ENCODE results near the gene CDK1.

DNA sequence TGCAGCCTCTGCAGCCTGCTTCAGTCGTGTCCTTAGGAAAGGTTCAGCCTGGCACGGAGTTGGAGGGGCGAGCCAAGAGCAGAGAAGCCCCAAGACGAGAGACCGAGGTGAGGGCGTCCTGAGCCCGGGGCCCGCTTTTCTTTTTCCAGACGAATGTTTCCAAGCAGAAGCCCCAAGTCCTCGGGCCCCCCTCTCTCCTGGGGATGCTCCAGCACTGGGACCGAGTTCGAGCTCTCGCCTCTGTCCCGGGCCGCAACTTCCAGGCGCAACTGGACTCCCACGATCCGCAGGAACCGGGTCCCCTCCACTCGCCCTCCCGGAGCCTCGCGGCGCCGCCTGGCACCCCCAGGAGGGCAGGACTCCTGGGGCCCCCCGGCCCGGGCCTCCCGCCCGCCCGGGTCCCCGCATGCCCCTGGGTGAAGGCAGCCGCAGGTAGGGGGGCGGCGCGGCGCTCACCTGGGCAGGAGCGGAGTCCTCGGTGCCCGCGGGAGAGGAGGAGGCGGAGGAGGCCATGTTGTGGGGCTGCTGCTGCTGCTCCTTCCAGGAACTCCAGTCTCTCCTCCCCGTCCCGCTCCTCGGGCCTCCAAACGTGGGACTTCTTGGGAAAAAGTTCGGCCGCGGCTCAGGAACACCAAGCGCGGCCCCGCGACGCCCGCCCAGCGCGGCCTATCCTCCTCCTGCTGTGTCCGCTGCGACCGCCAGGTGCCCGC lies 45.3 kb upstream of the CDK1 start:
- TF ChIP-seq, protein P1, sequence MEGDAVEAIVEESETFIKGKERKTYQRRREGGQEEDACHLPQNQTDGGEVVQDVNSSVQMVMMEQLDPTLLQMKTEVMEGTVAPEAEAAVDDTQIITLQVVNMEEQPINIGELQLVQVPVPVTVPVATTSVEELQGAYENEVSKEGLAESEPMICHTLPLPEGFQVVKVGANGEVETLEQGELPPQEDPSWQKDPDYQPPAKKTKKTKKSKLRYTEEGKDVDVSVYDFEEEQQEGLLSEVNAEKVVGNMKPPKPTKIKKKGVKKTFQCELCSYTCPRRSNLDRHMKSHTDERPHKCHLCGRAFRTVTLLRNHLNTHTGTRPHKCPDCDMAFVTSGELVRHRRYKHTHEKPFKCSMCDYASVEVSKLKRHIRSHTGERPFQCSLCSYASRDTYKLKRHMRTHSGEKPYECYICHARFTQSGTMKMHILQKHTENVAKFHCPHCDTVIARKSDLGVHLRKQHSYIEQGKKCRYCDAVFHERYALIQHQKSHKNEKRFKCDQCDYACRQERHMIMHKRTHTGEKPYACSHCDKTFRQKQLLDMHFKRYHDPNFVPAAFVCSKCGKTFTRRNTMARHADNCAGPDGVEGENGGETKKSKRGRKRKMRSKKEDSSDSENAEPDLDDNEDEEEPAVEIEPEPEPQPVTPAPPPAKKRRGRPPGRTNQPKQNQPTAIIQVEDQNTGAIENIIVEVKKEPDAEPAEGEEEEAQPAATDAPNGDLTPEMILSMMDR (IDR thresholded peaks at IDR 0.05) = no peak
- no peak for TF ChIP-seq POLR2A (IDR thresholded peaks at IDR 0.05; ENCODE audit: low read length)
- peak; percentile 60; the same call in 1 of the 2 replicates for TF ChIP-seq PHF8 (IDR thresholded peaks at IDR 0.05; ENCODE audit: borderline replicate concordance, low read depth)
- TF ChIP-seq, protein P2, sequence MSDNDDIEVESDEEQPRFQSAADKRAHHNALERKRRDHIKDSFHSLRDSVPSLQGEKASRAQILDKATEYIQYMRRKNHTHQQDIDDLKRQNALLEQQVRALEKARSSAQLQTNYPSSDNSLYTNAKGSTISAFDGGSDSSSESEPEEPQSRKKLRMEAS (IDR thresholded peaks at IDR 0.05) = 0 out of 2 replicates have a peak, but pooled peaks have one; percentile 17
- TF ChIP-seq, protein P3, sequence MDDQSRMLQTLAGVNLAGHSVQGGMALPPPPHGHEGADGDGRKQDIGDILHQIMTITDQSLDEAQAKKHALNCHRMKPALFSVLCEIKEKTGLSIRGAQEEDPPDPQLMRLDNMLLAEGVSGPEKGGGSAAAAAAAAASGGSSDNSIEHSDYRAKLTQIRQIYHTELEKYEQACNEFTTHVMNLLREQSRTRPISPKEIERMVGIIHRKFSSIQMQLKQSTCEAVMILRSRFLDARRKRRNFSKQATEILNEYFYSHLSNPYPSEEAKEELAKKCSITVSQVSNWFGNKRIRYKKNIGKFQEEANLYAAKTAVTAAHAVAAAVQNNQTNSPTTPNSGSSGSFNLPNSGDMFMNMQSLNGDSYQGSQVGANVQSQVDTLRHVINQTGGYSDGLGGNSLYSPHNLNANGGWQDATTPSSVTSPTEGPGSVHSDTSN (IDR thresholded peaks at IDR 0.05) = no peak

All from A549 (cell line).